H1 (cell line): ENCODE results near the gene RAB1B. TPM values are rescaled to one million over a fixed set of nuclear protein-coding genes. Genes with fewer than 3 reads are reported as not detected.

Experiments
- GTF2F1 ChIP-seq: IDR thresholded peaks from 2 replicates; pipeline ENCODE4 v1.6.1; 2012; ENCODE audit warnings: low read depth, low read length, improper control_type of control experiment, borderline replicate concordance
- HDAC2 ChIP-seq, 2 experiments: fragments of 300-600 bp in 1 of 2; sonication (generic) in 1 of 2; IDR thresholded peaks; 2 replicates each; pipeline ENCODE4 v1.6.1; 2011 to 2012; ENCODE audit warnings: low read depth in 2 of 2, low read length in 2 of 2, mild to moderate bottlenecking in 2 of 2, moderate library complexity in 2 of 2, borderline replicate concordance in 1 of 2, inconsistent platforms in 1 of 2
- JUN ChIP-seq: IDR thresholded peaks from 2 replicates; pipeline ENCODE4 v1.6.1; 2011; ENCODE audit warnings: low read depth, mild to moderate bottlenecking, improper control_type of control experiment, low read length
- RBBP5 ChIP-seq: IDR thresholded peaks from 2 replicates; pipeline ENCODE4 v1.7.1; 2012; ENCODE audit warnings: low read depth, mild to moderate bottlenecking, inconsistent platforms, low read length, moderate library complexity, borderline replicate concordance
- RNF2 ChIP-seq: fragments of 200-900, 300-1000 bp; sonication (generic); IDR thresholded peaks from 2 replicates; pipeline ENCODE4 v1.7.1; 2016; ENCODE audit warnings: borderline replicate concordance, low read depth, mild to moderate bottlenecking, antibody characterized with exemption, low read length; ENCODE audit not compliant: poor library complexity, severe bottlenecking; ENCODE audit errors: missing control alignments
- SP2 ChIP-seq: IDR thresholded peaks from 2 replicates; pipeline ENCODE4 v1.6.1; 2012; ENCODE audit warnings: mild to moderate bottlenecking, low read length, inconsistent platforms
- TAF7 ChIP-seq: optimal IDR thresholded peaks from 2 replicates; pipeline ENCODE3; 2011; ENCODE audit warnings: low read depth, mild to moderate bottlenecking, inconsistent platforms, low read length, moderate library complexity, borderline replicate concordance
- polyA plus RNA-seq, 7 experiments: library from polyadenylated mRNA; depleted of rRNA in 3 of 7; stranded (reverse) in 5 of 7; unstranded in 2 of 7; fragments of >200 nt in 5 of 7; fragments of 200-250 nt in 2 of 7; gene quantifications; 1 replicate in 5 of 7; 2 replicates in 1 of 7; 4 replicates in 1 of 7; pipeline versions ENCODE4 v1.2.1 to v1.2.3, GENCODE V29; 2011 to 2013; ENCODE audit warnings: missing spikeins in 2 of 7, mixed read lengths in 2 of 7
- total RNA-seq: library from RNA; stranded (reverse); fragmentation: NEBNext Ultra II Directional; extraction: Animal tissue kit (Norgen Biotek cat#: 25700); gene quantifications from 2 replicates; pipeline ENCODE4 v1.2.1, GENCODE V29; 2021
- TF ChIP-seq, protein P1 (sequence below): IDR thresholded peaks from 2 replicates; pipeline ENCODE4 v1.6.1; 2011; ENCODE audit warnings: low read depth, mild to moderate bottlenecking, low read length; ENCODE audit not compliant: insufficient read depth
- TF ChIP-seq, protein P2 (sequence below): IDR thresholded peaks from 2 replicates; pipeline ENCODE4 v1.6.1; 2012; ENCODE audit warnings: inconsistent platforms

RAB1B gene
- total and polyA plus RNA-seq, 2 of the 8 experiments (the other 6 are each of a cell fraction or from before 2014, with no cell fraction given) = 100 to 217 TPM

DNA sequence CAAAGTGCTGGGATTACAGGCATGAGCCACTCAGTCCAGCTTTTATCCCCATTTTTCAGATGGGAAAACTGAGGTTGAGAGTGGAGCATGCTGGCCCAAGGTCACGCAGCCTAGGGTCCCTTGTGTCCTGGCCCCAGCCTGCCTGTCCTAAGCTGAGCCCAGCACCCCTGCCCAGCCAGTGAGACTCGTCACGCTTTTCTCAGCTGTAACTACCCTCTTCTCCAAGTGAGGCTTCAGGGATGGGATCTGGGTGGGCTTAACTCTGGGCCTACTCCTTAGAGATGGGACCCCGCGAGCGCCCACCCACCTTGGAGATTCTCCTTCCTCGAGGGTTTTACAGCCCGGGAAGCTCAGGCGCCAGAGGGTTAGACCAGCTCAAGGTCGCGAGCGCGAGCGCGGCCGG, 22.9 kb downstream of the RAB1B start (continued):
- TF ChIP-seq GTF2F1 (no peak), RNF2 (no peak), SP2 (no peak), TAF7 (no peak), JUN (no peak), HDAC2 (IDR thresholded peaks at IDR 0.05; ENCODE audit: borderline replicate concordance in 1 of 2, low read depth in 2 of 2, low read length in 2 of 2) (peak in 1 of 2 experiments; percentile 51; a peak in 1 of 4 replicates), RBBP5 (0 out of 2 replicates have a peak, but pooled peaks have one; percentile 0)
- TF ChIP-seq, protein P1, sequence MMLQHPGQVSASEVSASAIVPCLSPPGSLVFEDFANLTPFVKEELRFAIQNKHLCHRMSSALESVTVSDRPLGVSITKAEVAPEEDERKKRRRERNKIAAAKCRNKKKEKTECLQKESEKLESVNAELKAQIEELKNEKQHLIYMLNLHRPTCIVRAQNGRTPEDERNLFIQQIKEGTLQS = no peak
- TF ChIP-seq, protein P2, sequence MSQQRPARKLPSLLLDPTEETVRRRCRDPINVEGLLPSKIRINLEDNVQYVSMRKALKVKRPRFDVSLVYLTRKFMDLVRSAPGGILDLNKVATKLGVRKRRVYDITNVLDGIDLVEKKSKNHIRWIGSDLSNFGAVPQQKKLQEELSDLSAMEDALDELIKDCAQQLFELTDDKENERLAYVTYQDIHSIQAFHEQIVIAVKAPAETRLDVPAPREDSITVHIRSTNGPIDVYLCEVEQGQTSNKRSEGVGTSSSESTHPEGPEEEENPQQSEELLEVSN = no peak
